K562 (cell line): ENCODE data around the gene OR2T4.

Experiments used
- HIVEP1 ChIP-seq: fragments of 250-450 bp; sonication (Bioruptor Pico); IDR thresholded peaks from 2 replicates; pipeline ENCODE4 v1.4.0; 2020; ENCODE audit warnings: mild to moderate bottlenecking
- TF ChIP-seq, protein P1 (sequence below): fragments of 250-450 bp; sonication (Bioruptor Pico); IDR thresholded peaks from 2 replicates; pipeline ENCODE4 v1.4.0; 2020; ENCODE audit warnings: mild to moderate bottlenecking, moderate library complexity

DNA sequence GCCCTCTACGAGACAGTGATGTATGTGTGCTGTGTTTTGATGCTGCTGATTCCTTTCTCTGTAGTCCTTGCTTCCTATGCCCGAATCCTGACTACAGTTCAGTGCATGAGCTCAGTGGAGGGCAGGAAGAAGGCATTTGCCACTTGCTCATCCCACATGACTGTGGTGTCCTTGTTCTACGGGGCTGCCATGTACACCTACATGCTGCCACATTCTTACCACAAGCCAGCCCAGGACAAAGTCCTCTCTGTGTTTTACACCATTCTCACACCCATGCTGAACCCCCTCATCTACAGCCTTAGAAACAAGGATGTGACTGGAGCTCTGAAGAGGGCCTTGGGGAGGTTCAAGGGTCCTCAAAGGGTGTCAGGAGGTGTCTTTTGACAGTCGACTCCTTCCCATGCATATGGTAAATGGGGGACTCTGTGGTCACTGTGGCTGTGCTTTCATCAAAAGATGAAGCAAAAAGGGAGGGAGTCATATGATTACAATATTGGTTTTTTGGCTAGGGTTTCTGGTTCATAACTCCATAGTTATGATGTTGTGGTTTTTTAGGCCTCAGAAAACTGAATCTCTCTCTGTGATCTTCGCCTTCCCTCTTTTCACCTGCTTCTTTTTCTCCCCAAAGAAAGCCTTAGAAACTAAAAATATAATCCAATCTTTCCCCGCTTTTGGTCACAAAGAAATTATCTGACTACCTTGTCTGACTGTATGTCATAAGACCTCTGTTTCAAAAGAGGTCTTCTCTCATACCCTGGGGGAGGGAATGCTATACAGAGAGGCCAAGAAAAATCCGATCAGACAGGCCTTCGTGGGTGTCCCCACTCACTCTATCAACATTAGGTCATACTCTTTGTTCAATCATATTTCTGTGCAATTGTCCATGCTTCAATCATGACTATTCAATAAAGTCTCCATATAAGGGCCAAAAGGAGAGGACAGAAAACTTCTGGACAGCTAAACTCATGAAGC is 45.5 kb downstream of the OR2T4 start:
- TF ChIP-seq, protein P1, sequence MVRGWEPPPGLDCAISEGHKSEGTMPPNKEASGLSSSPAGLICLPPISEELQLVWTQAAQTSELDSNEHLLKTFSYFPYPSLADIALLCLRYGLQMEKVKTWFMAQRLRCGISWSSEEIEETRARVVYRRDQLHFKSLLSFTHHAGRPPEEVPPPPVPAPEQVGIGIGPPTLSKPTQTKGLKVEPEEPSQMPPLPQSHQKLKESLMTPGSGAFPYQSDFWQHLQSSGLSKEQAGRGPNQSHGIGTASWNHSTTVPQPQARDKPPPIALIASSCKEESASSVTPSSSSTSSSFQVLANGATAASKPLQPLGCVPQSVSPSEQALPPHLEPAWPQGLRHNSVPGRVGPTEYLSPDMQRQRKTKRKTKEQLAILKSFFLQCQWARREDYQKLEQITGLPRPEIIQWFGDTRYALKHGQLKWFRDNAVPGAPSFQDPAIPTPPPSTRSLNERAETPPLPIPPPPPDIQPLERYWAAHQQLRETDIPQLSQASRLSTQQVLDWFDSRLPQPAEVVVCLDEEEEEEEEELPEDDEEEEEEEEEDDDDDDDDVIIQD (CRISPR knock-in tag): no peak
- no peak for TF ChIP-seq HIVEP1 (CRISPR knock-in tag)
